Dedifferentiated amniotic fluid mesenchymal stem cell (primary cell): Measurements from ENCODE around the gene CASZ1.
A peak's percentile ranks its signal among the peaks of the same experiment; 100 is the strongest.

Experiments used
- DNase-seq: peaks from one replicate; pipeline ENCODE4 v3.0.0-alpha.2; 2016; ENCODE audit errors: extremely low spot score

The CASZ1 gene

DNA sequence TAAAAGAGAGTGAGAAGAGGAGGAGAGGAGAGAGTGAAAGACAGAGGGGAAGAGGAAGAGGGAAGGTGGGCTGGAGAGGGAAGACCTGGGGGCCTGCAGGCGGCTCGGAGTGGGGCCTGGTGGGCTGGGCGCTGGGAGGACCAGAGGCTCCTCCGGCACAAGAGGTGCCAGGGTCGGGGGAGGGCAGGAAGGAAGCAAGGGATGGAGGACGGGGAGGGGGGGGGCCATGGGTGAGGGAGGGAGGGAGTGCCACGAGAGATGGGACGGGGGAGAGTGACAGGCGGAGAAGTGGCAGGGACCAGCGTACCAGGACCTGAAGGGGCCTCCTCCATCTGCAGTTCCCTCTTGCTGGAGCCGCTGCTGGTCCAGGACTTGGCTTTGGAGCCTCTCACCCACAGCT, 87.7 kb downstream of the CASZ1 start:
- DNase-seq: no peak

DNA sequence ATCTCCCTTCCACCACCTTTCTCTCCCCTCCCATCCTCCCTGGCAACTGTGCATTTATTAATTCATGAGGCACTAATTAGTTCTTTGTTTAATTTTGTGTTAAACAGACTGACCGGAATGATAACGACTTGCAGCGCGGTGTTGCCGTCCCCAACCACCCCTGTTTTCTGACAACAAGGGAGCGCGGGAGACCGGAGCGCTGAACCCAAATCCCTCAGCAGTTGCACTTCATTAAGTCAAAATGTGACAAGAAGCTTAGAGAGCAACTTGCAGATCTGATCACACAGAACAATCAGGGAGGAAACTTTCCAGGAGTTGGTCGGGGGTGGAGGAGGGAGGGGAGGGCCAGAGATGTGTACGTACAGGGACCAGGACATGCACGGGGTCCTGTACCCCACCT, 89.2 kb downstream of the CASZ1 start:
- DNase-seq: no peak

DNA sequence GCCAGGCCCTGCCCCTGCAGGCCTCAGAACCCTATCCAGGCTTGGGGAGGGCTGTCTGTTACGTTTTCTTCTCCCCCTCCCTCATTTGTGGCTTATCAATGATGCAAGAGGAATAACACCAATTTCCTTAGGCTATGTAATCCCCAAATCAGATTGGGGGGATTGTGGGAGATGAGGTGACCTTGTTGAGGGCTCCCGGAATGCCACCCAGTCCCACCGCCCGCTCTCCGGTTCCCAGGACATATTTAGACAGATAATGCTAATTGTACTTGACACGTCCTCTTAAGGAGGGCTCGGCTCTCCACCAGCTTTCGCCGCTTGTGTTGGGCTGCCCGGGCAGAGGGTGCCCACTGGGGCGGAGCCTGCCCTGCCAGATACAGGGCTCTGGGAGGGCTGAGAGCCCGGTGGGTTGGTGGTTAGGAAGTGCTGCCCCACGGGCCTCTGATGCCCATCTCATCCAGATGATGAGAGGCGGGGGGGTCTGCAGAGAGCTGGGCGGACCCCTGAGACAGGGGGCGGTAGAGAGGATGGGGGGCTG, 90.0 kb downstream of the CASZ1 start:
- DNase-seq: no peak

DNA sequence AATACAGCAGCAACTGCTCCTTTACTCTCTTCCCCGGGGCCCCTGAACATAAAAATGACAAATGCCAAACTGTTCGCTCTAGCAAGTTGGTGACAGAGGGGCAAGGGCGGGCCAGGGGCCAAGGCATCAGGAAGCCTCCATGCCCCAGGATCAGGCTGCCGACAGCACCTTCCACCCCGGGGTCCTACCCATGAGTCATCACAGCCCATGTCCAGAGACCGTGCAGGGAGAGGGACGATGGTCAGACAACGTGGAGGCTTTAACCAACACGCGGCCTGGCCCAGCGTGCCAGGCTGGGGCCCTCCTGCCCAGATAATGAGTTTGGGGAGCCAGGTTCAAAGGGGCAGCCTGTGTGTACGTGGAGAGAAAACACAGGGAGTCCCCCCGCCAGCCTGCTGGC, 90.5 kb downstream of the CASZ1 start:
- DNase-seq: no peak

DNA sequence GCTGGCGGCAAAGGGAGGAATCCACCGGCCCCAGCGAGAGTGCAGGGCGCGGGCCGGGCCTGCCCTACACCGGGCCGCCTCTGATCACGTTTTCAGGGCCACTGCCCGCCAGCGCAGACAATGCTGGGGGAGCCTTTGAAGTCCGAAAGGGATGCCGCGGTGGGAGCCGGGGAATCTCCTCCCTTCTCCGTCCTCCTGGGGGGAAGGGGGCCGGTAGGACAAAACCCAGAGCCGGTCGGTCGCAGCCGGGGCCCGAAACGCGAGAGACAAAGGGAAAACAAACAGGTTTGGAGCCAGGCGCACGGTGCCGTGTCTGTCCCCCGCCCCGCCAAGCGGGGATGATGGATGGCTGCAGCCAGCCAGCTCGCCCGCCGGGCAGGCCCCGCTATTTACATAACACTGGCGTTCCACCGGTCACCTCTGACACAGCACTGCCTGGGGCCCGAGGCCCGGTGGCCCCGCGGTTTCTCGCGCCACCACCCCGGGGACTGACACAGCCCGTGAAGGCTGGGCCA, 92.0 kb downstream of the CASZ1 start:
- no peak for DNase-seq

DNA sequence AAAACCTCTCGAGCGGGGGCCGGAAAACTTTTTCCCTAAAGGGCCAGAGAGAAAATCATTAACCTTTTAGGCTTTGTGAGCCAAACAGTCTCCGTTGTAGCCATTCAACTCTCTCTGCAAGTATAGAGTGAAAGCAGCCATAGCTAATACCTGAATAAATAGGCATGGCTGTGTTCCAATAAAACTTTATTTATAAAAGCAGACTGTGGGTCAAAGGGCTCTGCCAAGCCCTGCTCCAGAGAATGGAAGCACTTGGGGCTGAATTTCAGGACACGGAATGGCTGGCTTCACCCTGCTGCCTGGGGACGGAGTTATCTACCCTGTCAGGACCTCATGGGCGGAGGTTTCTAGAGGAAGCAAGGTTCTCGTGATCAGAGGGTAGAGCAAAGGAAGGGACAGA, 92.7 kb downstream of the CASZ1 start:
- no peak for DNase-seq

DNA sequence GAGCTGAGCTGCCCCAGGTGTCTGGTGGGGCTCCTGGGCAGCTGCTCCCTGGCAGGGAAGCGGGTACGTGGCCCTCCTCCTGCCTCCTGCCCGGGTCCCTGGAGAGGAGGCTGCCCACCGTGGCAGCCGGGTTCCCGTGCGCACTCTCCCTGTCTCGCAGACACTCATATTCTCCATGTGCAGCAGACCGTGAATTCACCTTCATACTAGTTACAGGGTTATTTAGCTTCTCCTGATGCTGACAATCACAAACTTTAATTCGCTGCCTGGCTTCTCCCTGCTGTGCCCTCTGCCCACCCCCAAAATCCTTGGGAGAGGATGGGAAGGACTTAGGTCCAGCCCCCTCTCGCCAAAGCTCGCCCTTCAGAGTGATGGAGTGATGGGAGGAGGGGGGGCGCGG, 95.3 kb downstream of the CASZ1 start:
- no peak for DNase-seq

DNA sequence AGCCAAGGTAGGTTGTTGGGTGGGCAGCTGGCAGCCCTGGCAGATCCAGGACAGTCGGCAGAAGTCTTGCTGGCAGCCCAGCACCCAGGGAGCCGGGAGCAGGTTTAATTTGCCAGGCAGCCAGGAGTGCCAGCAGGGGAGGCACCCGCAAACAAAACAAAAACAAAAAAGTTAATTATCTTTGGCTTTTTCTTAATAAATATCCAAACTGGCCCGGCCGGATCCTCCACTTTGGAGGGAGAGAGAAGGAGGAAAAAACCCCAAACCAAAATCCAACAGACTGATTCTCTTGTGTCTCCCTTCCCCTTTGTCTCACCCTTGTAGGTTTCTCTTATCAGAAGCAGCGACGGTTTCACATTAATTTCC, 97.0 kb downstream of the CASZ1 start:
- DNase-seq: no peak

DNA sequence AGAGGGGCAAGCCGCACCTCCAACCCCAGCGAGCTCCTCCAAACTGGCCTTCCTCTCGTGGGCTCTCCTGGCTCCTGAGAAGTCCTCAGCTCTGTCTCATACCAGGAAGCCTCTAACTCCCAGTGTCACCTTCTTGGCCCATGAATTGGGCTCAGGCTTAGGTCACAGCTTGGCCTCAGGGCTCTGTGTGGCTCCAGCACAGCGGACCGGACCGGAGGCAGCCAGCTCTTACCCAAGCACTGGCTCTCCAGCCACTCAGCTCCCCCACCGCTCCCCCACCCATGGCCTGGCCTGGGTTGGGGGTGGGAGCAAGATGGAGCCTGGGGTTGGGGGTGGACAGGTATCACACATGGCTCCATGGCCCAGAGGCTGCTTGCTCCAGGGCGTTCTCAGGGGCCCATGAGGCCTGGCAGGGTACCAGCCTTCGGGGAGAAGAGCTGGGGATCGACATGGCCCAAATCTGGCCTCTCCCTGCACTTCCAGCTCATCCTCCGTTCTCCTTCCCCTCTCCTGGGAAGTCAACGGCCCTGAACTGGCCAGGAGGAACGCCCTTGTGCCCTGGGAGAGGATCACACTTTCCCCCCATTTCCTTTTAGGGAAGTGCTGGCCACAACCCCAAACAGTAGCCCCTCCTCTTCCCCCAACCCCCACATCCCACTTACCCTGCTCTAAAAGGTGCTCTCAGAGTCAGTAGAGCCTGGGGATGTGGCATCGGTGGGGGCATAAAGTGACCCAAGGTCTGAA, 97.5 kb downstream of the CASZ1 start:
- DNase-seq: no peak

DNA sequence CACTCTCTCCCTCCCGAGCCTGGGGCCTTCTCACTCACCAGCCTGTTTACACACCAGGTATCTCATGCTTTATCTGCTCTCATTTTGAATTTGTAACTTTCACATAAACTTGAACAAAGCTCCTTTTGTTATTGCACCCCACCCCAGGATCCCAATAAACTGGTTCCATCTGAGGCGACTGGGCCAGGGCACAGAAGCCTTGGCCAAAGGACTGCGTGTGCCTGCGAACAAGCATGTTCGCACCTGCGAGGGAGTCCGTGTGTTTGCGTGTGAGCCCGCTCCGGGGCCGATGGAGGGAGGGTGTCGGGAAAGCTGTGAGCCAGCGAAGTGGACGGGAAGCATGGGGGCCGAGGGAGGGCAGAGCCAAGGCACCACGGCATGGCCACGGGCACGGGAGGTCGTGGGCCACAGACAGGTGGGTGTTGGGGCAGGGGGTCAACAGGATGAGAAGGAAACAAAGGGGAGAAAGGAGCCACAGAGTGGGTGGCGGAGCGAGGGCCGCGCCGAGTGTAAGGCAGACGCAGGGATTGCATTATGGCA, 98.8 kb downstream of the CASZ1 start:
- no peak for DNase-seq

DNA sequence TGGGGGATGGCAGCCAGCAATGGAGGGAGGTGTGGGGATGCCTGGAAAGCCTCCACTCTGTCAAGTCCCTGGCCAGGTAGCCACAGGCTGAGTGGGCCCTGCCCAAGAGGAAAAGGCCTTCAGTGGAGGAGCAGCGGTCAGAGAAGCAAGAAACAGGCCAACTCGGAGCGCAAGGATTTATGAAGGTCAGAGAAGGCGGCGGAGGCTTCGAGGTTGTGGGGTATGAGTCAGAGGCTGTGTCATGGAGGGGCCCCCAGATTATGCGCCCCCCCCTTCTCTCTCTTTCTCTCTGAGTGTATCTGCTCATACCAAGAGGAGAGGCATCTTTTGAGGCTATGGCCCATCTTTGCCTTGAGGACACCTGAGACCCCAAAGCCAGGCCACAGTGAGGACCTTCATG, 99.5 kb downstream of the CASZ1 start:
- DNase-seq: no peak

DNA sequence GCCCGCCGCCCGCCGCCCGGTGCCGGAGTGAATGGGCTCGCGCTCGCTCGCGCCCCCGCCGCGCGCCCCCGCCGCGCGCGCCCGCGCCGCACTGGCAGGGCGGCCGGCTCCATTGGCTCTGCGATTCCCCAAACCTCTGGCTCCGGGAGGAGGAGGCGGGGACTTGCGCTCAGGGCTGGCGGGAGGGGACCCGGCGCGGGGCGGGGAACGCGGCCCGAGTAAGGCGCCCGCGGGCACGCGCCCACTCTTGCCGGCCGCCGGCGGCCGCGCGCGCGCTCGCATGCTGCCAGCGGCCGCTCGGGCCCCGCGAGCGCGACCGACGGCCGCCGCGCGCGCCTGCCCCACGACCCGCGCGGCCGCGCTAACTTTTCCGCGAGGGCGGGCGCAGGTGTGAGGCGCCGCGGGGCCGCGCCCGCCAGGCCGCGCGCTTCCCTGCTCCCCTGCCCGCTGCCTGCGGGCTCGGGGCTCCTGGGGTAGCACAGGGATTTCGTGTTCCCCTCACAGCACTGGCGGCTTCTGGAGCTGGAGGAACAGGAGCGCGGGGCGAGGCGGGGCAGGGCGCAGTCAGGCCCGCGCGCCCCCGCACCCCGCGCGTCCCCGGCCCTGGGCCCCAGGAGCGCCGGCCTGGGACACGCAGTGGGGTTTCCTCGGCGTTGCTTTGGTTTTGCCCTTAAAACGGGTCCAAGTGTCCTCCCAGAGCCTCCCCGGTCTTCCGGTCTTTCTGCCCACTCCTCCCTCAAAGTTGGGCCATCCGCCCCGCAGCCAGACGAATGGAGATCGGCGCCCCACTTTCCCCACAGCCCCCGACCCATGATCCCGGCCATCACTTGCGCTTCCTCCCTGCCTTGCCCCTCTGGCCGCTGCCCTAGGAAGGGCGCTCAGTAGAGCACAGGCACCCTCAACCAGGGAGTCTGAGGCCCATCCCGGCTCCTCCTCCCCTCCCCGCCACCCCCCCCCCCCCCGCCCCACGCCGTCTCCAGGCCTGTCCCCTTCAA, 101.5 kb downstream of the CASZ1 start:
- peak; percentile 31 for DNase-seq

DNA sequence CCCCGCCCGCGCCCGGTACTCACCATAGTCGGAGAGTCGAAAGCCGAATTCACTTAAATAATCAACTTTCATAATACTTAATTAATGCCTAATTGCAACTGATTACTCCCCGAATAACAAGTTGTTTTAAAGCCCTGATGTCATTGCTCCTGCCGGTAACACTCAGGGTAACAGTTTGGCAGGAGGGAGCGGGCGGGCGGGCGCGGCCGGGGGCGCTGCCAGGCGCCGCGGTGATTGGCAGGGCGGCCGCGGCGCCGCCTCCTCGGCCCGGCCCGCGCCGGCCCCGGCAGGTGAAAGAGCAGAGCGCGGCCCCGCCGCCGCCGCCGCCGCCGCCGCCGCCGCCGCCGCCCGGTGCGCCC, 102.2 kb downstream of the CASZ1 start:
- DNase-seq: no peak

DNA sequence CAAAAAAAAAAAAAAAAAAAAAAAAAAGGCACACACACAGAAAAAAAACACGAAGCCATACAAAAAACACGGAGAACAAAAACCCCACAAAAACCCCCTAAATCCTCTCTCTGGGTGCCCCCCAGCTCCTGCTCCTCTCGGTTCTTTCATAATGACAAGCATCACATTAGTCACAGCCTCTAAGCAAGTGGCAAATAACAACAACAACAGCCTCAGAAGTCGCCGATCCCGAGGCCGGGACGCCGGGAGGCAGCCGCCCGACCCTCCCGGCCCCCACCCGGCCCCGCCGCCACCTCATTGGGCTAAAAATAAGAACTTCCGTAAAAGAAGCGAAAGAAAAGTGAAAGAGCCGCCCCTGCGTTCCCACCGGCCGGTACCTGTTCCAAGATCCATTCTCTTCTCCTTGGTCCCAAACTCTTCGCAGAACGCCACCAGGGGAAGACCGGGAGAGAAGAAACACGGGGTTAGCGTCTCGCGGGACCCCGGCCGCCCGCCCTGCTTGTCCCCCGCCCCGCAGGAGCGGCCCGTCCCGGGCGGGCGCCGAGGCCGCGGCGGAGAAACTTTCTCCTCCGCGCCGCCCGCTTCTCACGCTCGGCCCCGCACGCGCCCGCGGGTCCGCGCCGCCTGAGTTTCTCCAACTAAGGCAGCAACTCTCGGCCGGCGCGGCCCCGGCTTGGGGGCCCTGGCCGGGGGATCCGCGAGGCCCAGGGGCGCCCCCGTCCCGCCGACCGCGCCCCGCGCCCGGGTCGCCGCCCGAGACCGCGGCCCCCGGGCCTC, 102.8 kb downstream of the CASZ1 start:
- no peak for DNase-seq

DNA sequence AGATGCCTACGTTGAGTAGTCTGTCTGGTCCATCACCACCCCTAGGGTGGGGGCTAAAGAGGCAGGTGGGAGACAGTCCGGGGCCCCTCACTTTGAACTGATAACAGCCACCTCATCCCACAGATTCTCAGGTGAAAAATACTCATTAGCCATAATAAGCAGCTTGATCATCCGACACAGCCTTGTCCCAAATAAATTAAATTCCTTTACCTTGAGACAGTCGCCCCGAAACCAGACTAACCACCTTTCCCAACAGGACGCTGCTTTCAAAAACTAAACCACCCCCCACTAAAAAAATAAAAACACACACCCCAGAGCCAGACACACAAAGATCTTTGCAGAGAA, 103.3 kb downstream of the CASZ1 start:
- no peak for DNase-seq

DNA sequence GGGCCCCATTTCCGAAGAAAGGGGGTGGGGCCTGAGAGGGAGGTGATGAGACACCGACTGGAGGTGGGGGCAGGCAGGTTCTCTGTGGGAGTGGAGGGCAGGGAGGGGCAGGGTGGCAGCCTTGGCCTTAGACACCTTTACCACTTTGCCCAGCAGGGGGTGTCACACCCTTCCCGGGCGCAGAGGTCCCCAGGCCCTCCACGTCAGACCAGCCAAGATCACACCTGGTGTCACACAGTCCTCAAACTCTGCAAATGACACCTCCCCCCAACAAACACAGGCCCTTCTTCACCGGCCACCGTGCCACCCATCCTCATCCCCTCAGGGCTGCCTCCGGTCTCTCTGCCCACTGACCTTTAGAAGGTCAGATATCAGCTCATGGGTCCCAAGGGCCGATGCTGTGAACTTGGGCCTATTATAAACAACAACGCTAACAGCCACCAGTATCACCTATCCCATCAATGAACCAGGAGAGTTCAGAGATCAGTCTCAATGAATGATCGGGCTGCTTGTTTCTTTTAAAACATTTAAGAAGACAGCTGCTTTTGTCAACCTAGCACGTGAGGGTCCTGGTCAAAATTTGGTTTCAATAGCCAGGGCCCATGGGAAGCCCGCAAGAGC, 103.9 kb downstream of the CASZ1 start:
- no peak for DNase-seq

DNA sequence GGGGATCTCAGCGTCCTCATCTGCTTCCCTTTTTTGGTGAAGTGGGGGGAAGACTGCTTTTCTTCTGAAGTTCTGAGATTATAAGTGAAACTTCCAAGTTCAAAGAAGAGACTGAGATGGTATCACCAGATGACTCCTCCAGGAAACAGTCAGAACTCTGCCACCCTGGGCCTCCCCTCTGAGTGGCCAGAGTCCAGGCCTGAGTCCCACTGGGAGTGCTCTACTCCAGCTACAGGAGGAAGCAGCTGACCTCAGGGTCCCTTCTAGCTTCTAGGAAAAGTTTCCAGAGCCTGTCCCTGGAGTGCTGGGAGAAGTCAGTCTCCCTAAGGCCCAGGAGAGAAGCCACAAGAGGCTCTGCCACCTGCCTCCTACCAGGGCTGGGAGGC, 104.7 kb downstream of the CASZ1 start:
- no peak for DNase-seq

DNA sequence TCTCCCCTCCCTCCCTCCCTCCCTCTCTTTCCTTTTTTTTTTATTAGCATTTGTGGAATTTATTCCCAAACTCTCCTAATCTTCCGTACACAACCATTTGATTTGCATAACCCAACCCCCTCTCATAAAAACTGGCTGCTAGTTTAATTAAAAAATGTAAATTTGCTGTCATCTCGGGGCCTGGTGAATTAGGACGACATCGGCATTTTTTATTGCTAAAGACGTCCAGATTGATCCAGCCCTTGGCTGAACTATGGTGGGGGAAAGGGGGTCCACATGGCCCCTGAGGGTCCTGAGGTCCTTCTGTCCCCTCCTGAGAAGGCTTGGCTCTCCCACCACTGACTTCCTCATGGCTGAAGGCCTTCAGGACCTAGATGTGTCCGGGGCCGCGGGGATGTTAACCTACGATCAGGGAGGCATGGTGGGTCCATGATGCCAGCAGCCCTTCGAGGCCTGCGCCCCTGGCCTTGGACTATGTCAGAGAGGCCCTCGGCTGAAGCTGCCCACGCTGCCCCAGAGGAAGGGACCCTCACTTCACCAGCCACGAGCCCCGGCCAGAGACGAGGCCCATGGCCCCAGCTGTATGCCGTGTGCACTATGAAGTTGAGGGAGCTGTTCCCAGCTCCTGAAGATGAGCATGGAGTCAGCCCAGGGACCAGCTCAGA, 105.2 kb downstream of the CASZ1 start:
- DNase-seq: no peak

DNA sequence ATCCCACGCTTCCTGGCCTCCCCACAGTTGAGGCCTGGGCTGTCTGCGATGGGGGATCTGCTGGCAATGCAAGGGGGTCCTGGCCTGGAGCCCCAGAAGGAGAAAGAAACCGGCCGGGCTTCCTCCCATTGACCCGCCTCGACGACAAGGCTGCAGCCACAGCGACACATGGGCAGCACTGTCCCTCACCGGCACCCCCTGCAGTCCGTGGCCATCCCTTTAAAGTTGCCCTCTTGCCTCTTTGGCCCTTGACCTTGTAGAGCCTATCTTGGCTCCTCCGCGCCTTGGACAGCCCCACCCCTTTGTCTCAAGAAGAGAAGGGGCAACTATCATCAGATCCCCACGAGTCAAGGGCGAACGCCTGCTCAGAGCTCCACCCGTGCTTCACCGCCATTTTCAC, 106.0 kb downstream of the CASZ1 start:
- no peak for DNase-seq

DNA sequence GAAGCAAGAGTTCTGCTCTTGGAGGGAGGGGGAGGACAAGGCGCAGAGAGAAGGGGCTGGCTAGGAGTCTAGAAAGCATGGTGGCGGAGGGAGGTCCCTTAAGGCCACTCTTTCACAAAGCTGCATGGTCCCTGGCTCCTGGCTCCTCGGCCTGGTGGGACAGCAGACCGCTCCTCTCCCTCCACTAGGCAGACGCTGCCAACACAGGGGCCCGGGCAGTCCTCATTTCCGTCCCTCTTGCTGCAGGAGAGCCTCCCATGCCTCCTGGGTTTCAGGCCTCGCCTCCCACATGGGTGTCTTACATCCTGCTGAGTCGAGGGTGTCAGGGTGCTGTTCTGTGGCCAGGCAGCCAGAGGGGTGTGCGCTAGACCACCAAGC, 108.0 kb downstream of the CASZ1 start:
- DNase-seq: no peak
